ENCODE results near the gene ADNP2.

DNA sequence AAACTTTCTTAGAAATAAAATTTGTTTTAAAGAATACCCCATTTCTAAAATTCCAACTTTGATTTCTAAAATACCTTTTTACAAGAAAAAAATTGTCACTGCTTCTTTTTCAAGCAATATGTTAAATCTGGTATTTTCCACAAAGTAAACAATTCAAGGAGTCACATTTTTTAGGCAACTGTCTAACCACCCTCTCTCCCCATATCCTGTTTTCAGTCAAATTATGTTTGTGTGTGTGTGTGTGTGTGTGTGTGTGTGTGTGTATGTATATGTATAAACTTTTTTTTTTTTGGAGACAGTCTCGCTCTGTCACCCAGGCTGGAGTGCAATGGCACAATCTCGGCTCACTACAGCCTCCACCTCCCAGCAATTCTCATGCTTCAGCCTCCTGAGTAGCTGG lies 59.3 kb downstream of the ADNP2 start:
- TF ChIP-seq, protein P1, sequence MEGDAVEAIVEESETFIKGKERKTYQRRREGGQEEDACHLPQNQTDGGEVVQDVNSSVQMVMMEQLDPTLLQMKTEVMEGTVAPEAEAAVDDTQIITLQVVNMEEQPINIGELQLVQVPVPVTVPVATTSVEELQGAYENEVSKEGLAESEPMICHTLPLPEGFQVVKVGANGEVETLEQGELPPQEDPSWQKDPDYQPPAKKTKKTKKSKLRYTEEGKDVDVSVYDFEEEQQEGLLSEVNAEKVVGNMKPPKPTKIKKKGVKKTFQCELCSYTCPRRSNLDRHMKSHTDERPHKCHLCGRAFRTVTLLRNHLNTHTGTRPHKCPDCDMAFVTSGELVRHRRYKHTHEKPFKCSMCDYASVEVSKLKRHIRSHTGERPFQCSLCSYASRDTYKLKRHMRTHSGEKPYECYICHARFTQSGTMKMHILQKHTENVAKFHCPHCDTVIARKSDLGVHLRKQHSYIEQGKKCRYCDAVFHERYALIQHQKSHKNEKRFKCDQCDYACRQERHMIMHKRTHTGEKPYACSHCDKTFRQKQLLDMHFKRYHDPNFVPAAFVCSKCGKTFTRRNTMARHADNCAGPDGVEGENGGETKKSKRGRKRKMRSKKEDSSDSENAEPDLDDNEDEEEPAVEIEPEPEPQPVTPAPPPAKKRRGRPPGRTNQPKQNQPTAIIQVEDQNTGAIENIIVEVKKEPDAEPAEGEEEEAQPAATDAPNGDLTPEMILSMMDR (IDR thresholded peaks at IDR 0.05; ENCODE audit: extremely low read depth in 1 of 2, insufficient read depth in 1 of 2, low read depth in 1 of 2, low read length in 2 of 2), result no peak
- TF ChIP-seq POLR2A (IDR thresholded peaks at IDR 0.05; ENCODE audit: low read depth, low read length) (no peak), POLR2AphosphoS5 (IDR thresholded peaks at IDR 0.05; ENCODE audit: insufficient read depth, low read depth, low read length) (no peak), MYC (IDR thresholded peaks at IDR 0.05; ENCODE audit: low read depth, low read length) (no peak), EZH2 (IDR thresholded peaks at IDR 0.05; ENCODE audit: borderline replicate concordance, low read depth, low read length, severe bottlenecking) (no peak), FOS (IDR thresholded peaks at IDR 0.05; ENCODE audit: borderline replicate concordance, insufficient read depth, low read length) (no peak), GATA2 (IDR thresholded peaks at IDR 0.05; ENCODE audit: insufficient read depth, insufficient read length, low read depth, low read length) (no peak)
- TF ChIP-seq, protein P2, sequence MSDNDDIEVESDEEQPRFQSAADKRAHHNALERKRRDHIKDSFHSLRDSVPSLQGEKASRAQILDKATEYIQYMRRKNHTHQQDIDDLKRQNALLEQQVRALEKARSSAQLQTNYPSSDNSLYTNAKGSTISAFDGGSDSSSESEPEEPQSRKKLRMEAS (IDR thresholded peaks at IDR 0.05; ENCODE audit: insufficient read depth, insufficient read length), result no peak
